ENCODE results near the gene EVA1C.

GRCh38 chr21:32427958-32428623 is 15.6 kb downstream of the EVA1C start:
- TF ChIP-seq CTCF (IDR thresholded peaks at IDR 0.05; ENCODE audit: extremely low read depth in 1 of 2, insufficient read depth in 1 of 2, low read depth in 1 of 2, low read length in 2 of 2) (no peak), POLR2A (IDR thresholded peaks at IDR 0.05; ENCODE audit: low read depth, low read length) (no peak)

All from endothelial cell of umbilical vein (primary cell).